Left colon (tissue), 2 donors: ENCODE measurements around the gene ZCRB1. TPM values are rescaled to one million over a fixed set of nuclear protein-coding genes. Genes with fewer than 3 reads are reported as not detected.

Experiments used
- ATAC-seq: fragments of 200-7000 bp; cut with Tn5 transposase; one replicate; pipeline ENCODE4 v1.9.1; 2020; ENCODE audit warnings: mild to moderate bottlenecking, moderate library complexity
- DNase-seq, 2 donors: peaks; one replicate each; pipeline ENCODE4 v3.0.0-alpha.2; 2020
- intact Hi-C, 2 donors: fragments of 100-400 bp; cut with DNase I in 1 of 2; cut with micrococcal nuclease in 1 of 2; formaldehyde crosslinking; loops; one replicate each; pipeline versions ENCODE4 v1.11.2 to v1.14.0; 2022; cut with DNase I, micrococcal nuclease
- microRNA-seq, 2 donors: library from miRNA; unstranded; fragments of <30 nt; microRNA quantifications; one replicate each; pipeline versions ENCODE4 v1.1.0 to v1.2.0, GENCODE V29; 2020
- total RNA-seq, 2 donors: library from RNA; stranded (reverse); fragmentation: NEBNext Ultra II Directional; extraction: Animal tissue kit (Norgen Biotek cat#: 25700); gene quantifications; one replicate each; pipeline ENCODE4 v1.2.1, GENCODE V29; 2021
- donor health status: DM: no; HTN: no; CAD: no.
- donor health status: DM: yes; HTN: yes; CAD: no.

The ZCRB1 gene
- total RNA-seq, 2 donors from 2014 or later, result 31.3 to 31.6 TPM

- no peak for ATAC-seq
- intact Hi-C loops, result no loop called here
- no peak for DNase-seq
Measured at GRCh38 chr12:42285431-42285830, 40.5 kb downstream of the ZCRB1 start.

- ATAC-seq, result no peak
Measured at GRCh38 chr12:42284876-42285275, 41.0 kb downstream of the ZCRB1 start.

GRCh38 chr12:42284157-42284556, 41.7 kb downstream of the ZCRB1 start:
- intact Hi-C loops, result no loop called here
- no peak for DNase-seq
- ATAC-seq, result no peak

More at GRCh38 chr12:42284876-42285275, 41.0 kb downstream of the ZCRB1 start:
- DNase-seq, result no peak
- intact Hi-C loops, result no loop called here

GRCh38 chr12:42283739-42284138, 42.2 kb downstream of the ZCRB1 start:
- DNase-seq, result no peak
- no peak for ATAC-seq
- intact Hi-C loops, result no loop called here

- DNase-seq (no peak), ATAC-seq (no peak)
- intact Hi-C loops, result no loop called here
Measured at GRCh38 chr12:42282294-42282693, 43.6 kb downstream of the ZCRB1 start.

- DNase-seq (no peak), ATAC-seq (no peak)
- intact Hi-C loops, result no loop called here
Measured at GRCh38 chr12:42281844-42282243, 44.0 kb downstream of the ZCRB1 start.

- ATAC-seq (no peak), DNase-seq (no peak)
- intact Hi-C loops, result no loop called here
Measured at GRCh38 chr12:42281278-42281677, 44.6 kb downstream of the ZCRB1 start.

- intact Hi-C loops, result no loop called here
- DNase-seq (no peak), ATAC-seq (no peak)
Measured at GRCh38 chr12:42278128-42278510, 47.8 kb downstream of the ZCRB1 start.

GRCh38 chr12:42277396-42278127, 48.3 kb downstream of the ZCRB1 start:
- no peak for ATAC-seq
- intact Hi-C loops, result no loop called here
- DNase-seq, result no peak

GRCh38 chr12:42275499-42275898, 50.4 kb downstream of the ZCRB1 start:
- no peak for DNase-seq
- no peak for ATAC-seq
- intact Hi-C loops, result no loop called here

- no peak for DNase-seq
- ATAC-seq, result no peak
- intact Hi-C loops, result no loop called here
Measured at GRCh38 chr12:42273706-42274105, 52.2 kb downstream of the ZCRB1 start.

- intact Hi-C loops, result no loop called here
- DNase-seq, result no peak
- peak; percentile 53 for ATAC-seq
Measured at GRCh38 chr12:42270596-42270995, 55.3 kb downstream of the ZCRB1 start.

GRCh38 chr12:42267413-42268190, 58.3 kb downstream of the ZCRB1 start:
- ATAC-seq, result no peak
- DNase-seq, result no peak
- intact Hi-C loops, result no loop called here

GRCh38 chr12:42266579-42267230, 59.2 kb downstream of the ZCRB1 start:
- DNase-seq (no peak), ATAC-seq (no peak)
- intact Hi-C loops, result no loop called here

- intact Hi-C loops, result no loop called here
- ATAC-seq (no peak), DNase-seq (no peak)
Measured at GRCh38 chr12:42262271-42262670, 63.6 kb downstream of the ZCRB1 start.

Small RNAs within 50 kb of the gene (microRNA-seq; reads per million reads assigned to microRNA genes)
- 0 to 1.6 reads per million in 2 donors for gene MIR7851

Other genes starting within 250 kb of the ZCRB1 start
- 1 to 10 TPM; 8.5 to 9.3 TPM for gene GXYLT1, start 181.2 kb downstream of the ZCRB1 start, total RNA-seq
- gene YAF2, start 87.8 kb downstream of the ZCRB1 start, total RNA-seq, result 10 to 100 TPM; 22.0 to 25.5 TPM
- gene PPHLN1, start 73 bp upstream of the ZCRB1 start, total RNA-seq, result 10 to 100 TPM; 38.2 to 38.5 TPM